ENCODE measurements around the gene OGFOD1.

Gene OGFOD1

DNA sequence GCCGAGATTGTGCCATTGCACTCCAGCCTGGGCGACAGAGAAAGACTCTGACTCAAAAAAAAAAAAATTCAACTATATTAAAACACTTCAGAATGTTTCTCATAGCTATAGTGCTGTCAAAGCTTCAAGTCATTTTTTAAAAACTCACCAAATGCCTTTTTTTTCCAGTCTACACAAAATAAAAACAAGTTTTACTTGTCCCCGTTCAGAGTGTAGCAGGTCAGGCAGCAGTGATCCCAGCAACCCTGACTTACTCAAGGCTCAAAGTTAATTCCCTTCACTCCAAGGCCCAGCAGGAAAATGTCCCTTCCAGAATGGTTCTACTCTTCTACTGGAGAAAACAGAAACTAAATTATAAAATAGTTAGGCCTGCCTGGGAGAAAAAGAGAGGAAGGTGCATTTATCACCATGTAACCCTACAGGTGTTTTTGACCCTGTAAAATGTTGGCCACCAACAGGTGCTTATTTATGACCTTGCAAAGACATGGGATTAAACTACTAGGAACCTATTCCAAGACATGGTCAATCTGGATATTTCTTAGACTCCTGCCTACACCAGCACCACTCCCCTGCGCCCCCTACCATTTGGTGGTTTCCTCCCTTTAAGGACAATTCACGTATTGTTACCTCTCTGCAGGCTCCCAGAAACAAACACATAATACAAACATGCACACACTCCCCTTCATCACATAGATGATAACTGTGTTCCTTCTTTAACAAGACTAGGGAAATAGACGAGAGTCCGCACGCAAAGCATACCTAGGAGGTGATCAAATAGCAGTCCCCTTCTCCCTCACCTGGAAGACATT, 31.4 kb upstream of the OGFOD1 start:
- H3K4me3 ChIP-seq (ENCODE audit: low read length), result no peak overlapping the region
- 87% methylated on average over 8 of the region's 8 CpGs for WGBS

GRCh38 chr16:56420613-56421012, 30.7 kb upstream of the OGFOD1 start:
- no peaks in the 10 kb centered on the region for H3K9me3 ChIP-seq (ENCODE audit: insufficient read depth, low read depth, low read length)
- H3K27ac ChIP-seq (ENCODE audit: low read depth, low read length), result no peak overlapping the region
- no peaks in the 10 kb centered on the region for H3K36me3 ChIP-seq (ENCODE audit: insufficient read depth, low read length)
- H3K4me3 ChIP-seq (ENCODE audit: low read length), result no peak overlapping the region
- no peak overlapping the region for H3K9ac ChIP-seq (ENCODE audit: low read depth, low read length)
- H3K27me3 ChIP-seq (ENCODE audit: insufficient read depth, low read length), result peaks cover 19% of the 10 kb centered on the region
- H3K4me1 ChIP-seq (ENCODE audit: insufficient read depth, low read length), result peaks cover 32% of the 10 kb centered on the region

More for the DNA sequence above, 31.4 kb upstream of the OGFOD1 start:
- no peaks in the 10 kb centered on the region for H3K9me3 ChIP-seq (ENCODE audit: insufficient read depth, low read depth, low read length)
- no peak overlapping the region for H3K9ac ChIP-seq (ENCODE audit: low read depth, low read length)
- peaks cover 38% of the 10 kb centered on the region for H3K4me1 ChIP-seq (ENCODE audit: insufficient read depth, low read length)
- H3K27me3 ChIP-seq (ENCODE audit: insufficient read depth, low read length), result peaks cover 19% of the 10 kb centered on the region
- no peak overlapping the region for H3K27ac ChIP-seq (ENCODE audit: low read depth, low read length)
- no peaks in the 10 kb centered on the region for H3K36me3 ChIP-seq (ENCODE audit: insufficient read depth, low read length)

- WGBS, result 95% methylated on average over 1 of the region's 2 CpGs
- Histone ChIP-seq H3K36me3 (ENCODE audit: insufficient read depth, low read length) (no peaks in the 10 kb centered on the region), H3K9ac (ENCODE audit: low read depth, low read length) (no peak overlapping the region), H3K4me3 (ENCODE audit: low read length) (no peak overlapping the region), H3K27ac (ENCODE audit: low read depth, low read length) (no peak overlapping the region), H3K4me1 (ENCODE audit: insufficient read depth, low read length) (peaks cover 32% of the 10 kb centered on the region), H3K27me3 (ENCODE audit: insufficient read depth, low read length) (peaks cover 26% of the 10 kb centered on the region), H3K9me3 (ENCODE audit: insufficient read depth, low read depth, low read length) (no peaks in the 10 kb centered on the region)
Measured at GRCh38 chr16:56421313-56421712, 30.0 kb upstream of the OGFOD1 start.

DNA sequence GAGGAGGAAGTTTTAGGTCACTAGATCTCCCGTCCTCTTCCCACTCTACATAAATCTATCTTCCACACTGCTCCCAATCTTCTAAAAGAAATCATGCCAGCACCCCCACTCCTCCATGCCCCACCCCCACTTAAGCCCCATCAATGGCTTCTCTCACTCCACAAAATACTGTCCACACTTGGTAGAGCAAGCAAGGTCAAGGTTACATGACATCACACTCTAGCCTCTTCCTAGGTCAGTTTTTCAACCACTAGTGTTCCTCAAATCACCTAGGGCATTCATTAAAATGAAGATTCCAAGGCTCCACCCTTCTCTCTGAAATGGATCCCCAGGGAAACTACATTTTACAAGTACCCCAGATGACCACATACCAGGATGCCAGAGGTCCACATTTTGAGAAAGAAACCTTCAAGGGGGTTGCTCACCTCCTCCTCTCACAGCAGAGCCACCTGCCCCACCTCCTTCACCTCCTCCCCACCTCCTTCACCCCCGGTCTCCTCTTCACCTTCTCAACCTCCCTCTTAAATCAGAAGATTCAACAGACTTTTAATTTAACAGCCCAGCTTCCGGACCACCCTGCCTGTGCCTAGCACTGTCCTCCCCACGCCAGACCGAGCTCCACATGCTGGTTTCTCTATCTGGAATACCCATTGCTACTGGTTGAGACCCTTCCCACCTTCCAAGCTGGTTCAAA, 29.2 kb upstream of the OGFOD1 start:
- H3K4me1 ChIP-seq (ENCODE audit: insufficient read depth, low read length), result peaks cover 32% of the 10 kb centered on the region
- H3K36me3 ChIP-seq (ENCODE audit: insufficient read depth, low read length), result no peaks in the 10 kb centered on the region
- no peak overlapping the region for H3K9ac ChIP-seq (ENCODE audit: low read depth, low read length)
- peaks cover 26% of the 10 kb centered on the region for H3K27me3 ChIP-seq (ENCODE audit: insufficient read depth, low read length)
- H3K4me3 ChIP-seq (ENCODE audit: low read length), result no peak overlapping the region
- no peak overlapping the region for H3K27ac ChIP-seq (ENCODE audit: low read depth, low read length)
- 80% methylated on average over 5 of the region's 5 CpGs for WGBS
- no peaks in the 10 kb centered on the region for H3K9me3 ChIP-seq (ENCODE audit: insufficient read depth, low read depth, low read length)

GRCh38 chr16:56422896-56423441, 28.4 kb upstream of the OGFOD1 start:
- WGBS, result 73% methylated on average over 4 of the region's 4 CpGs
- H3K9ac ChIP-seq (ENCODE audit: low read depth, low read length), result no peak overlapping the region

GRCh38 chr16:56423584-56424403, 27.6 kb upstream of the OGFOD1 start:
- peaks cover 26% of the 10 kb centered on the region for H3K27me3 ChIP-seq (ENCODE audit: insufficient read depth, low read length)
- peaks cover 32% of the 10 kb centered on the region for H3K4me1 ChIP-seq (ENCODE audit: insufficient read depth, low read length)
- no peaks in the 10 kb centered on the region for H3K36me3 ChIP-seq (ENCODE audit: insufficient read depth, low read length)
- no peak overlapping the region for H3K27ac ChIP-seq (ENCODE audit: low read depth, low read length)
- no peaks in the 10 kb centered on the region for H3K9me3 ChIP-seq (ENCODE audit: insufficient read depth, low read depth, low read length)
- H3K4me3 ChIP-seq (ENCODE audit: low read length), result peak overlapping the region; percentile 85
- WGBS, result 40% methylated on average over 7 of the region's 7 CpGs
- H3K9ac ChIP-seq (ENCODE audit: low read depth, low read length), result peak overlapping the region; percentile 43; the same call in 1 of the 2 replicates

More at GRCh38 chr16:56422896-56423441, 28.4 kb upstream of the OGFOD1 start:
- H3K9me3 ChIP-seq (ENCODE audit: insufficient read depth, low read depth, low read length), result no peaks in the 10 kb centered on the region
- no peaks in the 10 kb centered on the region for H3K36me3 ChIP-seq (ENCODE audit: insufficient read depth, low read length)
- no peak overlapping the region for H3K27ac ChIP-seq (ENCODE audit: low read depth, low read length)
- no peak overlapping the region for H3K4me3 ChIP-seq (ENCODE audit: low read length)
- peaks cover 32% of the 10 kb centered on the region for H3K4me1 ChIP-seq (ENCODE audit: insufficient read depth, low read length)
- peaks cover 26% of the 10 kb centered on the region for H3K27me3 ChIP-seq (ENCODE audit: insufficient read depth, low read length)

- WGBS, result 2% methylated on average over 16 of the region's 16 CpGs
- Histone ChIP-seq H3K4me3 (ENCODE audit: low read length) (peak overlapping the region; percentile 85), H3K9ac (ENCODE audit: low read depth, low read length) (peak overlapping the region; percentile 43; the same call in 1 of the 2 replicates), H3K36me3 (ENCODE audit: insufficient read depth, low read length) (no peaks in the 10 kb centered on the region), H3K4me1 (ENCODE audit: insufficient read depth, low read length) (peaks cover 32% of the 10 kb centered on the region), H3K9me3 (ENCODE audit: insufficient read depth, low read depth, low read length) (no peaks in the 10 kb centered on the region), H3K27ac (ENCODE audit: low read depth, low read length) (no peak overlapping the region), H3K27me3 (ENCODE audit: insufficient read depth, low read length) (peaks cover 26% of the 10 kb centered on the region)
Measured at GRCh38 chr16:56424404-56424764, 27.0 kb upstream of the OGFOD1 start.

- peaks cover 32% of the 10 kb centered on the region for H3K4me1 ChIP-seq (ENCODE audit: insufficient read depth, low read length)
- peak overlapping the region; percentile 79 for H3K9ac ChIP-seq (ENCODE audit: low read depth, low read length)
- WGBS, result under 1% methylated on average over 79 of the region's 79 CpGs
Measured at GRCh38 chr16:56424791-56425438, 26.4 kb upstream of the OGFOD1 start.

GRCh38 chr16:56425439-56425832, 25.9 kb upstream of the OGFOD1 start, which contains the start of gene AMFR:
TSS of gene AMFR (minus strand) at chr16:56425545. CDS start at chr16:56425327, 218 bp downstream.
- peak within 1 kb of the TSS; percentile 32; the same call in 1 of the 2 replicates for H3K27ac ChIP-seq (ENCODE audit: low read depth, low read length)
- H3K4me1 ChIP-seq (ENCODE audit: insufficient read depth, low read length), result peaks cover 29% of the 10 kb centered on the region
- peaks cover 26% of the 10 kb centered on the region for H3K27me3 ChIP-seq (ENCODE audit: insufficient read depth, low read length)
- peaks cover 9% of the 10 kb centered on the region for H3K36me3 ChIP-seq (ENCODE audit: insufficient read depth, low read length)
- H3K9me3 ChIP-seq (ENCODE audit: insufficient read depth, low read depth, low read length), result no peaks in the 10 kb centered on the region
- WGBS, result under 1% methylated on average over 57 of the region's 57 CpGs
- peak within 1 kb of the TSS; percentile 85 for H3K4me3 ChIP-seq (ENCODE audit: low read length)
- H3K9ac ChIP-seq (ENCODE audit: low read depth, low read length), result peak within 1 kb of the TSS; percentile 79

More at GRCh38 chr16:56424791-56425438, 26.4 kb upstream of the OGFOD1 start:
- no peaks in the 10 kb centered on the region for H3K9me3 ChIP-seq (ENCODE audit: insufficient read depth, low read depth, low read length)
- peaks cover 26% of the 10 kb centered on the region for H3K27me3 ChIP-seq (ENCODE audit: insufficient read depth, low read length)
- H3K27ac ChIP-seq (ENCODE audit: low read depth, low read length), result peak overlapping the region; percentile 32; the same call in 1 of the 2 replicates
- peaks cover 3% of the 10 kb centered on the region for H3K36me3 ChIP-seq (ENCODE audit: insufficient read depth, low read length)
- peak overlapping the region; percentile 85 for H3K4me3 ChIP-seq (ENCODE audit: low read length)

DNA sequence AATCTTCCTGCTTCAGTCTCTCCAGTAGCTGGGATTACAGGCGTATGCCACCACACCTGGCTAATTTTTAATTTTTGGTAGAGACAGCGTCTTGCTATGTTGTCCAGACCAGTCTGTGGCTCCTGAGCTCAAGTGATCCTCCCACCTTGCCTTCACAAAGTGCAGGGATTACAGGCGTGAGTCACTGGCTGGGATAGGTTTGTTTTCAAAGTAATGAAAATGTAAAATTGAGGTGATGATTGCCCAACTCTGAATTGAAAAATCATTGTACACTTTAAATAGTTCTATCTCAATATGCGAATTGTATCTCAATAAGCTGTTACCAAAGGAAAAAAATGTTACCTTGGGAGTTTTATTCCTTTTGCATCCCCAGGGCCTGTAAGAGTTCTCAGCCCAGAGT, 24.8 kb upstream of the OGFOD1 start:
- Histone ChIP-seq H3K4me3 (ENCODE audit: low read length) (no peak overlapping the region), H3K4me1 (ENCODE audit: insufficient read depth, low read length) (peaks cover 27% of the 10 kb centered on the region), H3K9ac (ENCODE audit: low read depth, low read length) (no peak overlapping the region), H3K27ac (ENCODE audit: low read depth, low read length) (no peak overlapping the region), H3K27me3 (ENCODE audit: insufficient read depth, low read length) (peaks cover 26% of the 10 kb centered on the region), H3K9me3 (ENCODE audit: insufficient read depth, low read depth, low read length) (no peaks in the 10 kb centered on the region), H3K36me3 (ENCODE audit: insufficient read depth, low read length) (peaks cover 20% of the 10 kb centered on the region)
- WGBS, result 93% methylated on average over 4 of the region's 4 CpGs
